HL-60/S4 (cell line): ENCODE data around the gene MYOF.

Experiments used
- in situ Hi-C: fragments of 300-500 bp; cut with MboI; formaldehyde crosslinking; loops from 2 replicates; pipeline ENCODE4 v1.14.3; 2022; ENCODE audit warnings: low sequenced_read_pairs

The MYOF gene

DNA sequence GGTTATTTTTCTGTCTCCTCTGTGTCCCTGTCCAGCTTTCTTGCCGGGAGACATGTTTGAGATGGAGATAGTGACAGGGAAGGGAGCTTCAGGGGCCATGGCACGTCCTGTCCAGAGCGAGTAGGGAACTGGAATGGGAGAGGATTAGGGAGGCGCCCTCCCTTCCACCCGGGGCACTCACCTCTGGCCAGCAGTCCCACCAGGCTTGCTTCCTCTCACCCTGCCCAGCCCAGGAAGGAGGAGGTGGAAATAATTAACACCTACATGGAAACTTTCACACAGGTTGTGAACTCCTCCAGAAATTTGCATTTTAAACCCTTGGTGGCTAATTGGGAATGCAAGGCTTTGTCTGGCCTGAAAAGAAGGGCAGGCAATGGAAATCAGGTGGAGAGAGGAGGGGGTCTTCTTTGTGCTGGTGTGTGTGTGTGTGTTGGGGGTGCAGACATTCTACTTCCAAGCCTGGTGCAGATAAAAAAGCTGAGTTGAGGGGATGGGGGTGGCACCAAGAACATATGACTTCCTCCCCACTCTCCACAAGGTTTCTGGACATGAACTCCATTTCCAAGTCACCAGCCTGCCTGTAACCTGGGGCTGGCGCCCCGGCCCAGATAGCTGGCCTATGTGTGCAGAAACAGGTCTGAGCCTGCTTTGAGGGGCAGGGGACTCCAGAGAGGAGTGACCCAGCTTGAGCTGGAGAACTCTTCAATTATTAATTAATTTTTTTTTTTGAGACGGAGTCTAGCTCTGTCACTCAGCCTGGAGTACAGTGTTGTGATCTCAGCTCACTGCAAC is 209.1 kb downstream of the MYOF start:
- in situ Hi-C loops: no loop called here

DNA sequence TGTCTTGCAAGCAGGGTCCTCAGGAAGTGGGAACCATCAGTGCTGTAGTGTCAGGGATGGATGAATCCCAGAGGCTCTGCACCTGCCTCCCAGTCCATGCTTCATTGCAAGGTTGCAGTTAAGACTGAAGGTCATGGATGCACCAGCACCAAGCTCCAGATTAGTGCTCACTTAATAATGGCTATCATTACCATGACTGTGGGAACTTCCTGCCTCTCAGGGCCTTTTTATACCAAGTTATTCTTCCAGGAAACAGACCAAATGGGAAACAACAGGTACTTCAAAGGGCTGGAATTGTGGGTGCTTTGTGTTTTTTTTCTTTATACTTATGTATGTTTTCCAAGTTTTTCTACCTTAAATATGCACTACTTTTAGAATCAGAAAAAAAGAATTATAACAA is 210.8 kb downstream of the MYOF start:
- in situ Hi-C loops: no loop called here

DNA sequence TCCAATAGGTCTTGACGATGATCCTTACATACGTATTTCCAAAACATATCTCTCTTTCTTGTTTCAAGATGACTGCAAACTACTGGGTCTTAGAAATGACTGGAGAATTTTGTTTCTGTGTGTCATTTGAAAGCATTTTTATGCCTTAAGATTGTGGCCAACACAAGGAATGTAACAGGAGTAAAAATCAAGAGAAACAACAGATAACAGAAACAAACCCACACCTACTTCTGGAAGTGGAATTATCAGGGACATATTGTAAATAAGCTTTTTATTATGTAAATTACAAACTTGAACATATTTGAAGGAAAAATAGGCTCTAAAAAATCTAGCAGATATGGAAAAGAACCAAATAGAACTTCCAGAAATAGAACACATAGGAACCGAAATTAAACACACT is 212.9 kb downstream of the MYOF start:
- in situ Hi-C loops: no loop called here

DNA sequence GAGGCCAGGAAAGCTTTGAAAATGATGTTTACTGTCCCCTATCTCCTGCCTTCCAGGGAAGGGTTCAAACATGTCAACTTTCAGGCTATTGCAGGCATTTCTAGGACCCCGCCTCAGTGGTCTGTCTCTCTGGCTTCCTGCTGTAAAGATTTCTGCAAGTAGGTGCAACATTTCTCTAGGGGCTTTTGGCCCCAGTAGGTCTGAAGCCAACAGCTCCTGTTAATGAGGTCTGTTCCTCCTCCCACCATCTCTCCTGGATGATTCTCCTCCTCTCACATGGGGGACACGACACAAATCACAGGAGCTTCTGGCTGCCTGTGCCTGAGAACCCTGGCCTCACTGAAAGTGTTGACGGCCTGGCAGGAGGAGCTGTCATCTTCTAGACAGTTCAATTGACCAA is 214.1 kb downstream of the MYOF start:
- in situ Hi-C loops: no loop called here

DNA sequence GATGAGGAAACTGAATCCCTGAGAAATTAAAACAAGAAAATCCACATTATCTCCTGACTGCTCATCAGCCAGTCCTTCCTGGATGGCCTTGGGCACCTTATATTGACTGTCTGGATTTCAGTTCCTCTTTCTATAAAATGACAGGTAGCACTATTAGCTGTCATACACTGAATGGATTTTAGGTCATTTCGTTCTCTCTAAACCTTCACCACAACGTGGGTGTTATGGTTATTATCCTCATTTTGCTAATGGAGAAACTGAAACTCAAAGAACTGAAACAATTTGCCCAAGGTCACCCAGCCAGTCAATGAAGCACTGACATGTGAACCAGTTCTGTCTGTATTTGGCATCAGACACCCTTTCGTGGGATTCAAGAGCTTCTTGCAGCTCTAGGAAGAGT is 214.6 kb downstream of the MYOF start:
- in situ Hi-C loops: no loop called here

DNA sequence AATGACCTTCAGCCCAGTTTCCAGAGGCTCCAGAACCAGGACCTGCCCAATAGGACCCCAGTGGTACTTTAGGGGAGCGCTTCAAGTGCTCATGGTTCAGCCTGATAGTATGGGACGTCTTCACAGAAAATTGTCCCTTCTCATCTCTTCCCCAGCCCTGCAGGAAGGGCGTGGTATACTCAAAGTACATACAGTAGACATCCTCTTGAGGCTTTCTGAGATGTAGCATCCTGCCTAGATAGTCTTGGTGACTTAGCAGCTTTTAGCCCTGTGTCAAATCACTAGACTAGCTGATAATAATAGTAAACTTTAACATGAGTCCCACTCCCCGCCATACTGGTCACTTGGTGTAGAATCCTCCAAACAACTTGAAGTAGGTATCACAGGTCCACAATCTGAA is 215.3 kb downstream of the MYOF start:
- in situ Hi-C loops: no loop called here

DNA sequence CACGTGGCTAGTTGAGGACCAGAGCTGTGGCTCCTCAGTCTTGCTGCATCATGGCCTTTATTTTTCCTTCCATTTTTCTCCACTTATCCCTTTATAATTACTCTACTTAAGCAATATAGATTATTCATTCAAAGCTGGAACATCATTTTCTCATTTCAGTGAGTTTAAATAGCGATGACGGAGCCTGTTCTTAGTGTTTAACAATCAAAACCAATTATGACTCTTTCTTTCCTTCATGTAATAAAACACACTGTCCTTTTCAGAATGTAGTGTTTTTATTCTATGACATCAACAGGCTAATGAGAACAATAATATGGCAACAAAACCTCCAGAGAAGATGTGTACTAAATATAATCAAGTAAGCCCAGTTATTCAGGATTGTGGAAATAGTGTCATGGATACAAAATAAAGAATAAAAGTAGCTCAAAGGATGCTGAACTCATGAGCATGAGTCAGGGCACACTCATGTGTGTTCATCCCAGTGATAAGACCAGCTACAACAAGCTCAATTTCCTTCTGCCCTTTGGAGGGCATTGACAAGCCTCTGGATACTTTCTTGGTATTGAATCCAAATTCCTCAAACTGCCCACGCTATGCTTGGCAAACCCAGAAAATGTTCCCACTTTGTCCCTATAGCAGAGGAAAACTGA is 220.0 kb downstream of the MYOF start:
- in situ Hi-C loops: no loop called here

DNA sequence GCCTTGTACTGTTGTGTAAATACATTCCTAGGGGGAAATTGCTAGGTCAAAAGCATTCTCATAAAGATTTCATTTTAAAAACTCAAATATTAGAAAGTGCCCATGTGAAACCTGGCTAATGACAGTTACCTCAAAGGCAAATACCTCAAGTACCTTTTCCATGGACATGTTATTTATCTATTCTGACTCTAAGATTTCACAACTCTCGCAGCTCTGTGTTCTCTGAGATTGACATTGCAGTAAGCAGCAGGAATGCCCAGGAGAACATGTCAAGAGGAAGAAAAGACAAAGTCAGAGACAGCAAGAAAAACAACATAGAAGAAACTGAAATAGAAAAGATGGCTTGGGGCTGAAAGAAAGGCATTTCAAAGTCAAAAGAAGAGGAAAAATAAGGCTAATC is 221.0 kb downstream of the MYOF start:
- in situ Hi-C loops: no loop called here

DNA sequence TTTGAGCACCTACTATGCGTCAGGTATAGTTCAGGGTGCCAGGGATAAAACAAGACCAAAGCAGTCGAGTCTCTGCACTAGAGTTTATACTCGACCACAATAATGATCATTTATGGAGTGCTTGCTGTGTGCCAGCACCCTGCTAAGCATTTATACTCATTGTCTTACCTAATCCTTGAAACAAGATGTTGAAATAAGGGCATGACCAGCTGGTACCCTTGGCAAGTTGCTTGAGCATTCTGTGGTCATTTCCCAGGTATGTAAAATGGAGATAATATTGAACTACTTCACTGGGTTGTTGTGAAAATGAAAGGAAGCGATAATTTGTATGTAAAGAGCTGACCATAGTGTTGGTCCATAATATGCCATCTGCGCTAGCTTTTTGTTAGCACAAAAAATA is 223.0 kb downstream of the MYOF start:
- in situ Hi-C loops: no loop called here
